WTC11 (cell line): ENCODE measurements around the gene GABRA4. TPM values are rescaled to one million over a fixed set of nuclear protein-coding genes. Genes with fewer than 3 reads are reported as not detected.

Source experiments
- ATAC-seq: fragments of 200-7000 bp; cut with Tn5 transposase; 2 replicates; pipeline ENCODE4 v1.10.0; 2021; ENCODE audit warnings: mild to moderate bottlenecking, moderate library complexity
- CTCF ChIA-PET: fragments of 300-600 bp; sonication (Branson Sonifier 250); formaldehyde crosslinking; loops from one replicate; lab custom pipeline; 2021; ENCODE audit warnings: antibody characterized with exemption; lab: Charles Lee
- POLR2A ChIA-PET: fragments of 350-600 bp; sonication (Branson Sonifier 250); formaldehyde crosslinking; loops from one replicate; lab custom pipeline; 2021; ENCODE audit warnings: antibody characterized with exemption; lab: Charles Lee
- DNase-seq: peaks from one replicate; pipeline ENCODE4 v3.0.0; 2021; ENCODE audit warnings: low spot score
- H3K27ac Mint-ChIP-seq: 2 replicates; pipeline ENCODE4 v1.8.0; 2021; ENCODE audit warnings: mixed read lengths
- H3K27me3 Mint-ChIP-seq: 2 replicates; pipeline ENCODE4 v1.8.0; 2021; ENCODE audit warnings: low read depth, mild to moderate bottlenecking, moderate library complexity, mixed read lengths
- H3K36me3 Mint-ChIP-seq: 2 replicates; pipeline ENCODE4 v1.8.0; 2021; ENCODE audit warnings: mixed read lengths
- H3K4me1 Mint-ChIP-seq: 2 replicates; pipeline ENCODE4 v1.8.0; 2022; ENCODE audit warnings: mixed read lengths
- H3K4me3 Mint-ChIP-seq: 2 replicates; pipeline ENCODE4 v1.8.0; 2021; ENCODE audit warnings: mild to moderate bottlenecking, moderate library complexity, mixed read lengths
- H3K9me3 Mint-ChIP-seq: 2 replicates; pipeline ENCODE4 v1.8.0; 2021; ENCODE audit warnings: mixed read lengths
- AFF4 ChIP-seq: sonication (generic); formaldehyde crosslinking; IDR thresholded peaks from 2 replicates; pipeline ENCODE4 v1.8.1; 2023; ENCODE audit warnings: mild to moderate bottlenecking, missing genetic modification reagents, borderline replicate concordance
- ATF2 ChIP-seq: sonication (generic); formaldehyde crosslinking; IDR thresholded peaks from 2 replicates; pipeline ENCODE4 v1.8.1; 2022; ENCODE audit warnings: low read depth, missing genetic modification reagents, borderline replicate concordance
- FOXP4 ChIP-seq: sonication (generic); formaldehyde crosslinking; IDR thresholded peaks from 2 replicates; pipeline ENCODE4 v1.8.0; 2022; ENCODE audit warnings: mild to moderate bottlenecking, missing genetic modification reagents
- GABPB1 ChIP-seq: sonication (generic); formaldehyde crosslinking; IDR thresholded peaks from 2 replicates; pipeline ENCODE4 v1.8.1; 2023; ENCODE audit warnings: mild to moderate bottlenecking, missing genetic modification reagents
- MYBL2 ChIP-seq: sonication (generic); formaldehyde crosslinking; IDR thresholded peaks from 2 replicates; pipeline ENCODE4 v1.8.1; 2023; ENCODE audit warnings: mild to moderate bottlenecking, moderate library complexity, missing genetic modification reagents
- NFE2L1 ChIP-seq: sonication (generic); formaldehyde crosslinking; IDR thresholded peaks from 2 replicates; pipeline ENCODE4 v1.8.1; 2023; ENCODE audit warnings: missing genetic modification reagents
- NR1H2 ChIP-seq: sonication (generic); formaldehyde crosslinking; IDR thresholded peaks from 2 replicates; pipeline ENCODE4 v1.9.0; 2021; ENCODE audit warnings: mild to moderate bottlenecking, moderate library complexity, missing genetic modification reagents
- SP1 ChIP-seq: sonication (generic); formaldehyde crosslinking; conservative IDR thresholded peaks from 2 replicates; pipeline ENCODE4 v1.8.1; 2022; ENCODE audit warnings: missing genetic modification reagents
- TCF7 ChIP-seq: sonication (generic); formaldehyde crosslinking; IDR thresholded peaks from 2 replicates; pipeline ENCODE4 v1.8.0; 2022; ENCODE audit warnings: mild to moderate bottlenecking, low read depth, missing genetic modification reagents, moderate library complexity
- ZBTB21 ChIP-seq: sonication (generic); formaldehyde crosslinking; IDR thresholded peaks from 2 replicates; pipeline ENCODE4 v1.8.1; 2023; ENCODE audit warnings: mild to moderate bottlenecking, missing genetic modification reagents, borderline replicate concordance
- ZNF121 ChIP-seq: sonication (generic); formaldehyde crosslinking; IDR thresholded peaks from 2 replicates; pipeline ENCODE4 v1.8.0; 2023; ENCODE audit warnings: missing genetic modification reagents
- ZNF219 ChIP-seq: sonication (generic); formaldehyde crosslinking; IDR thresholded peaks from 2 replicates; pipeline ENCODE4 v1.8.0; 2023; ENCODE audit warnings: missing genetic modification reagents, mild to moderate bottlenecking, borderline replicate concordance
- ZNF317 ChIP-seq: sonication (generic); formaldehyde crosslinking; IDR thresholded peaks from 2 replicates; pipeline ENCODE4 v1.8.1; 2023; ENCODE audit warnings: low read depth, mild to moderate bottlenecking, moderate library complexity, missing genetic modification reagents, borderline replicate concordance
- ZNF425 ChIP-seq: fragments of 250-450 bp; sonication (Bioruptor Pico); conservative IDR thresholded peaks from 2 replicates; pipeline ENCODE4 v1.9.0; 2021; ENCODE audit warnings: mild to moderate bottlenecking
- total RNA-seq: library from RNA; stranded (reverse); gene quantifications from 3 replicates; pipeline ENCODE4 v1.2.3, GENCODE V29; 2021
- TF ChIP-seq, protein P1 (sequence below): sonication (generic); formaldehyde crosslinking; IDR thresholded peaks from 2 replicates; pipeline ENCODE4 v1.8.0; 2023; ENCODE audit warnings: missing genetic modification reagents, mild to moderate bottlenecking, borderline replicate concordance
- TF ChIP-seq, protein P2 (sequence below): sonication (generic); formaldehyde crosslinking; IDR thresholded peaks from 2 replicates; pipeline ENCODE4 v1.8.1; 2023; ENCODE audit warnings: mild to moderate bottlenecking, missing genetic modification reagents, moderate library complexity
- TF ChIP-seq, protein P3 (sequence below): fragments of 250-450 bp; sonication (Bioruptor Pico); IDR thresholded peaks from 2 replicates; pipeline ENCODE4 v1.9.0; 2021; ENCODE audit warnings: moderate library complexity, mild to moderate bottlenecking, inconsistent platforms, borderline replicate concordance

The GABRA4 gene
- total RNA-seq, 1 experiment from 2014 or later: 0.20 TPM

GRCh38 chr4:46889410-46889809 lies 104.0 kb downstream of the GABRA4 start (continued):
- TF ChIP-seq AFF4 (no peak), TCF7 (no peak), SP1 (CRISPR knock-in tag) (no peak), ZNF219 (CRISPR knock-in tag) (no peak), FOXP4 (no peak)
- TF ChIP-seq, protein P1, sequence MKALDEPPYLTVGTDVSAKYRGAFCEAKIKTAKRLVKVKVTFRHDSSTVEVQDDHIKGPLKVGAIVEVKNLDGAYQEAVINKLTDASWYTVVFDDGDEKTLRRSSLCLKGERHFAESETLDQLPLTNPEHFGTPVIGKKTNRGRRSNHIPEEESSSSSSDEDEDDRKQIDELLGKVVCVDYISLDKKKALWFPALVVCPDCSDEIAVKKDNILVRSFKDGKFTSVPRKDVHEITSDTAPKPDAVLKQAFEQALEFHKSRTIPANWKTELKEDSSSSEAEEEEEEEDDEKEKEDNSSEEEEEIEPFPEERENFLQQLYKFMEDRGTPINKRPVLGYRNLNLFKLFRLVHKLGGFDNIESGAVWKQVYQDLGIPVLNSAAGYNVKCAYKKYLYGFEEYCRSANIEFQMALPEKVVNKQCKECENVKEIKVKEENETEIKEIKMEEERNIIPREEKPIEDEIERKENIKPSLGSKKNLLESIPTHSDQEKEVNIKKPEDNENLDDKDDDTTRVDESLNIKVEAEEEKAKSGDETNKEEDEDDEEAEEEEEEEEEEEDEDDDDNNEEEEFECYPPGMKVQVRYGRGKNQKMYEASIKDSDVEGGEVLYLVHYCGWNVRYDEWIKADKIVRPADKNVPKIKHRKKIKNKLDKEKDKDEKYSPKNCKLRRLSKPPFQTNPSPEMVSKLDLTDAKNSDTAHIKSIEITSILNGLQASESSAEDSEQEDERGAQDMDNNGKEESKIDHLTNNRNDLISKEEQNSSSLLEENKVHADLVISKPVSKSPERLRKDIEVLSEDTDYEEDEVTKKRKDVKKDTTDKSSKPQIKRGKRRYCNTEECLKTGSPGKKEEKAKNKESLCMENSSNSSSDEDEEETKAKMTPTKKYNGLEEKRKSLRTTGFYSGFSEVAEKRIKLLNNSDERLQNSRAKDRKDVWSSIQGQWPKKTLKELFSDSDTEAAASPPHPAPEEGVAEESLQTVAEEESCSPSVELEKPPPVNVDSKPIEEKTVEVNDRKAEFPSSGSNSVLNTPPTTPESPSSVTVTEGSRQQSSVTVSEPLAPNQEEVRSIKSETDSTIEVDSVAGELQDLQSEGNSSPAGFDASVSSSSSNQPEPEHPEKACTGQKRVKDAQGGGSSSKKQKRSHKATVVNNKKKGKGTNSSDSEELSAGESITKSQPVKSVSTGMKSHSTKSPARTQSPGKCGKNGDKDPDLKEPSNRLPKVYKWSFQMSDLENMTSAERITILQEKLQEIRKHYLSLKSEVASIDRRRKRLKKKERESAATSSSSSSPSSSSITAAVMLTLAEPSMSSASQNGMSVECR (CRISPR knock-in tag): no peak
- TF ChIP-seq, protein P2, sequence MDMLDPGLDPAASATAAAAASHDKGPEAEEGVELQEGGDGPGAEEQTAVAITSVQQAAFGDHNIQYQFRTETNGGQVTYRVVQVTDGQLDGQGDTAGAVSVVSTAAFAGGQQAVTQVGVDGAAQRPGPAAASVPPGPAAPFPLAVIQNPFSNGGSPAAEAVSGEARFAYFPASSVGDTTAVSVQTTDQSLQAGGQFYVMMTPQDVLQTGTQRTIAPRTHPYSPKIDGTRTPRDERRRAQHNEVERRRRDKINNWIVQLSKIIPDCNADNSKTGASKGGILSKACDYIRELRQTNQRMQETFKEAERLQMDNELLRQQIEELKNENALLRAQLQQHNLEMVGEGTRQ (CRISPR knock-in tag): no peak

GRCh38 chr4:46886711-46887110 lies 106.7 kb downstream of the GABRA4 start:
- ChIA-PET CTCF (no interaction called here), POLR2A (no interaction called here)
- Mint-ChIP-seq H3K4me3 (no peak overlapping the region), H3K9me3 (peaks cover 5% of the 10 kb centered on the region; the same call in 1 of the 2 replicates), H3K4me1 (no peaks in the 10 kb centered on the region), H3K27ac (no peak overlapping the region), H3K36me3 (no peaks in the 10 kb centered on the region), H3K27me3 (no peaks in the 10 kb centered on the region)
- ATAC-seq: no peak
- no peak for DNase-seq
- TF ChIP-seq ZNF121 (CRISPR knock-in tag) (no peak), ZBTB21 (CRISPR knock-in tag) (no peak), NFE2L1 (no peak), GABPB1 (no peak), ZNF425 (no peak), ATF2 (CRISPR knock-in tag) (no peak), NR1H2 (CRISPR knock-in tag) (no peak), ZNF317 (CRISPR knock-in tag) (no peak), FOXP4 (no peak), MYBL2 (no peak)
- TF ChIP-seq, protein P3, sequence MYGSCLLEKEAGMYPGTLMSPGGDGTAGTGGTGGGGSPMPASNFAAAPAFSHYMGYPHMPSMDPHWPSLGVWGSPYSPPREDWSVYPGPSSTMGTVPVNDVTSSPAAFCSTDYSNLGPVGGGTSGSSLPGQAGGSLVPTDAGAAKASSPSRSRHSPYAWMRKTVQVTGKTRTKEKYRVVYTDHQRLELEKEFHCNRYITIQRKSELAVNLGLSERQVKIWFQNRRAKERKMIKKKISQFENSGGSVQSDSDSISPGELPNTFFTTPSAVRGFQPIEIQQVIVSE (CRISPR knock-in tag): no peak
